Type B pancreatic cell (in vitro differentiated cells): ENCODE results near the gene ACMSD. TPM values are rescaled to one million over a fixed set of nuclear protein-coding genes. Genes with fewer than 3 reads are reported as not detected.

ENCODE experiments used
- DNase-seq: peaks from one replicate; pipeline ENCODE4 v3.0.0; 2021; ENCODE audit warnings: mixed read lengths; ENCODE audit not compliant: unreplicated experiment; ENCODE audit errors: extremely low spot score
- H3K27ac Mint-ChIP-seq: 2 replicates; pipeline ENCODE4 v1.8.0; 2021; ENCODE audit warnings: mild to moderate bottlenecking, mixed read lengths
- H3K27me3 Mint-ChIP-seq: 2 replicates; pipeline ENCODE4 v1.8.0; 2021; ENCODE audit warnings: mixed read lengths
- H3K36me3 Mint-ChIP-seq: 2 replicates; pipeline ENCODE4 v1.8.0; 2021; ENCODE audit warnings: mixed read lengths
- H3K4me1 Mint-ChIP-seq: one replicate; pipeline ENCODE4 v1.8.0; 2021; ENCODE audit warnings: mixed read lengths; ENCODE audit not compliant: unreplicated experiment
- H3K4me3 Mint-ChIP-seq: 2 replicates; pipeline ENCODE4 v1.8.0; 2021; ENCODE audit warnings: mild to moderate bottlenecking, mixed read lengths
- H3K9me3 Mint-ChIP-seq: 2 replicates; pipeline ENCODE4 v1.8.0; 2021; ENCODE audit warnings: mixed read lengths
- total RNA-seq: library from RNA; stranded (reverse); gene quantifications from 2 replicates; pipeline ENCODE4 v1.2.1, GENCODE V29; 2021; ENCODE audit warnings: low replicate concordance
- TF ChIP-seq, protein P1 (sequence below): fragments of 200-600 bp; sonication (generic); conservative IDR thresholded peaks from 2 replicates; pipeline ENCODE4 v1.5.0; 2021; ENCODE audit warnings: antibody characterized with exemption, mild to moderate bottlenecking

The ACMSD gene
- total RNA-seq, 1 donor from 2014 or later, result not detected

DNA sequence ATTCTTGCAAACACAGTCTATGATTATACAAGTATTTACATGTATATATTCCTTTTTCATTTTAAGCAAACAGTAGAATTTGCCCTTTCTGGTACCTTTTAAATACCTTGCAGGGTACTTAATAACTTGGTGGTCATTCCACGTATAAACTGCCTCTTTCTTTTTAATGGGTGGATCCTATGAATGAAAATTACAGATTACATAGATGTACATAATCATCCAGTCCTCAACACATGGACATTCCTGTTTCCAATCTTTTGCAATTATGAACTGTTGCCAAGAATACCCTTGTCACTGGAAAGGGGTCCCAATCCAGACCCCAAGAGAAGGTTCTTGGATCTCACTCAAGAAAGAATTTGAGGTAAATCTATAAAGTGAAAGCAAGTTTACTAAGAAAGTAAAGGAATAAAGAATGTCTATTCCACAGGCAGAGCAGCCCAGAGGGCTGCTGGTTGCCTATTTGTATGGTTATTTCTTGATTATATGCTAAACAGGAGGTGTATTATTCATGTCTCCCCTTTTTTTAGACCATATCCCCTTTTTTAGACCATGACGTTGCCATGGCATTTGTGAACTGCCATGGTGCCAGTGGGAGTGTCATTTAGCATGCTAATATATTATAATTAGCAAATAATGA is 72.5 kb downstream of the ACMSD start:
- no peak for DNase-seq
- TF ChIP-seq, protein P1, sequence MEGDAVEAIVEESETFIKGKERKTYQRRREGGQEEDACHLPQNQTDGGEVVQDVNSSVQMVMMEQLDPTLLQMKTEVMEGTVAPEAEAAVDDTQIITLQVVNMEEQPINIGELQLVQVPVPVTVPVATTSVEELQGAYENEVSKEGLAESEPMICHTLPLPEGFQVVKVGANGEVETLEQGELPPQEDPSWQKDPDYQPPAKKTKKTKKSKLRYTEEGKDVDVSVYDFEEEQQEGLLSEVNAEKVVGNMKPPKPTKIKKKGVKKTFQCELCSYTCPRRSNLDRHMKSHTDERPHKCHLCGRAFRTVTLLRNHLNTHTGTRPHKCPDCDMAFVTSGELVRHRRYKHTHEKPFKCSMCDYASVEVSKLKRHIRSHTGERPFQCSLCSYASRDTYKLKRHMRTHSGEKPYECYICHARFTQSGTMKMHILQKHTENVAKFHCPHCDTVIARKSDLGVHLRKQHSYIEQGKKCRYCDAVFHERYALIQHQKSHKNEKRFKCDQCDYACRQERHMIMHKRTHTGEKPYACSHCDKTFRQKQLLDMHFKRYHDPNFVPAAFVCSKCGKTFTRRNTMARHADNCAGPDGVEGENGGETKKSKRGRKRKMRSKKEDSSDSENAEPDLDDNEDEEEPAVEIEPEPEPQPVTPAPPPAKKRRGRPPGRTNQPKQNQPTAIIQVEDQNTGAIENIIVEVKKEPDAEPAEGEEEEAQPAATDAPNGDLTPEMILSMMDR, result no peak
- Mint-ChIP-seq H3K27ac (no peak overlapping the region), H3K4me3 (no peak overlapping the region), H3K27me3 (peaks cover 3% of the 10 kb centered on the region), H3K36me3 (peaks cover 4% of the 10 kb centered on the region), H3K4me1 (no peaks in the 10 kb centered on the region), H3K9me3 (peaks cover 9% of the 10 kb centered on the region)

DNA sequence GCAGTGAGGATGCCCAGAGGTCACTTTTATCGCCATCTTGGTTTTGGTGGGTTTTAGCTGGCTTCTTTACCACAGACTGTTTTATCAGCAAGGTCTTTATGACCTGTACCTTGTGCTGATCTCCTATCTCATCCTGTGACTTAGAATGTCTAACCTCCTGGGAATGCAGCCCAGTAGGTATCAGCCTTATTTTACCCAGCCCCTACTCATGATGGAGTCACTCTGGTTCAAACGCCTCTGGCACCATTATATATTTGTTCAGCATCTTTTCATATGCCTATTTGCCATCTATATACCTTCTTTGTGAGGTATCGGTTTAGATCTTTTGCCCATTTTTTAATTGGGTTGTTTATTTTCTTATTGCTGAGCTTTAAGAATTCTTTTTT is 73.0 kb downstream of the ACMSD start:
- no peaks in the 10 kb centered on the region for H3K4me1 Mint-ChIP-seq
- H3K9me3 Mint-ChIP-seq, result peaks cover 9% of the 10 kb centered on the region
- peaks cover 4% of the 10 kb centered on the region for H3K36me3 Mint-ChIP-seq
- H3K27me3 Mint-ChIP-seq, result peaks cover 3% of the 10 kb centered on the region
- H3K27ac Mint-ChIP-seq, result no peak overlapping the region
- TF ChIP-seq, protein P1, result no peak
- no peak overlapping the region for H3K4me3 Mint-ChIP-seq
- no peak for DNase-seq

DNA sequence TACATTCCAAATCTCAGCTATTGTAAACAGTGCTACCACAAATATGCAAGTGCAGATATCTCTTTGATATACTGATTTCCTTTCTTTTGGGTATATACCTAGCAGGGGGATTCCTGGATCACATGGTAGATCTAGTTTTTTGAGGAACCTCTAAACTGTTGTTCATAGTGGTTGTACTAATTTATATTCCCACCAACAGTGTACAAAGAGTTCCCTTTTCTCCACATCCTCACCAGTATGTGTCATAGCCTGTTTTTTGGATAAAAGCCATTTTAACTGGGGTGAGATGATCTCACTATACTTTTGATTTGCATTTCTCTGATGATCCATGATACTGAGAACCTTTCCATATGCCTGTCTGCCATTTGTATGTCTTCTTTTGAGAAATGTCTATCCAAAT is 73.9 kb downstream of the ACMSD start:
- no peak overlapping the region for H3K4me3 Mint-ChIP-seq
- no peak overlapping the region for H3K27ac Mint-ChIP-seq
- H3K9me3 Mint-ChIP-seq, result peaks cover 9% of the 10 kb centered on the region
- peaks cover 4% of the 10 kb centered on the region for H3K36me3 Mint-ChIP-seq
- TF ChIP-seq, protein P1, result no peak
- no peak for DNase-seq
- no peaks in the 10 kb centered on the region for H3K4me1 Mint-ChIP-seq
- peaks cover 3% of the 10 kb centered on the region for H3K27me3 Mint-ChIP-seq

DNA sequence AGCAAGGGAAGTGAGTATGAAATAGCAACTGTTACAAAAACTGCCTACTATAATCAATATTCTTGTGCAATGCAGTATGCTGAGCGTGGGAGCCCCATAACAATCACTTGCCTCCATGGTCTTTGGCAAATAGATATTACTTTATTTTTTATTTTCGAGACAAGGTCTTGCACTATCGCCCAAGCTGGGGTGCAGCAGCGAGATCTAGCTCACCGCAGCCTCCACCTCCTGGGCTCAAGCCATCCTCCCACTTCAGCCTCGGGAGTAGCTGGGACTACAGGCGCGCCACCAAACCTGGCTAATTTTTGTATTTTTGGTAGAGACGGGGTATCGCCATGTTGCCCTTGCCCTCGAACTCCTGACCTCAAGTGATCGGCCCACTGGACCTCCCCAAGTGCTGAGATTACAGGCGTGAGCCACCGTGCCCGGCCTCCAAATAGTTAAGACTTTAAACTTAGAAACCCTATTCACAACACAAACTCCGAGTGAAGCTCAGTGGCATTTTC is 79.0 kb downstream of the ACMSD start:
- H3K4me3 Mint-ChIP-seq, result peak overlapping the region; percentile 96
- H3K27me3 Mint-ChIP-seq, result peaks cover 3% of the 10 kb centered on the region
- no peaks in the 10 kb centered on the region for H3K4me1 Mint-ChIP-seq
- peaks cover 9% of the 10 kb centered on the region for H3K9me3 Mint-ChIP-seq
- DNase-seq, result no peak
- H3K36me3 Mint-ChIP-seq, result peaks cover 10% of the 10 kb centered on the region
- TF ChIP-seq, protein P1, result no peak
- H3K27ac Mint-ChIP-seq, result peak overlapping the region; percentile 99

DNA sequence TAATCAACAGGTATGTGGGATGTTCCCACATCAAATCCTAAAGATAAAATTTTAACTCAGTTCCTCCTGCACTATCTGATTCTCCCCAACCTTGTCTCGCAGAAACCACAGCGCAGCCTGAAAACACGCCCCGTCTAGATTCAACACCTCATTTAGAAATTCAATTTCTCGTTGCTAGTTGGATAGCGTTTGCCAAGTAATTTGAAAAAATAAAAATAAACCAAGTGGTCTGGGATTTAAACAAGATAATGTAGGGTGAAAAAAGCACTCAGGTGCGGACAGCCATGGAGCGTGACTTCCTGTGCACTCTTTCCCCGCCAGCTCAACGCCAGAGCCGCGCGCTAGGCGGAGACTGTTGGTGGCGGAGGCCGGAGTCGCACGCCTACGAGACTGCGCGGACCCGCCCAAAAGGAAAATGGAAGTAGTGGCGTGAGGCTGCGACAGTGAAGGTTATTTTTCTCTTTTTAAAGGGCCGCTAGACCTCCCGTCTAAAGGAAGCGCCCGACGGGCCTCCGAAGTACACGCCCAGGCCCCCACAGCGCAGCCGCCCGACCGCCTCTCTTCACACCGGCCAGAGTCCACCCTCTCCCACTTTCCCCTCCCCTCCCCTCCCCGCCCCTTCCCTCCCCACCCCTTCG is 79.6 kb downstream of the ACMSD start:
- H3K9me3 Mint-ChIP-seq, result peaks cover 9% of the 10 kb centered on the region
- H3K27ac Mint-ChIP-seq, result peak overlapping the region; percentile 99
- peak overlapping the region; percentile 96 for H3K4me3 Mint-ChIP-seq
- H3K4me1 Mint-ChIP-seq, result peaks cover 5% of the 10 kb centered on the region
- H3K36me3 Mint-ChIP-seq, result peaks cover 10% of the 10 kb centered on the region
- DNase-seq, result no peak
- TF ChIP-seq, protein P1, result peak; percentile 60
- peaks cover 3% of the 10 kb centered on the region for H3K27me3 Mint-ChIP-seq
